ENCODE results near the gene CCDC88B. TPM values are rescaled to one million over a fixed set of nuclear protein-coding genes. Genes with fewer than 3 reads are reported as not detected.

The CCDC88B gene
- total and polyA plus RNA-seq, 9 of the 15 experiments (the other 6 are each of a cell fraction or from before 2014, with no cell fraction given), result 0.13 to 18.1 (median 7.9) TPM

DNA sequence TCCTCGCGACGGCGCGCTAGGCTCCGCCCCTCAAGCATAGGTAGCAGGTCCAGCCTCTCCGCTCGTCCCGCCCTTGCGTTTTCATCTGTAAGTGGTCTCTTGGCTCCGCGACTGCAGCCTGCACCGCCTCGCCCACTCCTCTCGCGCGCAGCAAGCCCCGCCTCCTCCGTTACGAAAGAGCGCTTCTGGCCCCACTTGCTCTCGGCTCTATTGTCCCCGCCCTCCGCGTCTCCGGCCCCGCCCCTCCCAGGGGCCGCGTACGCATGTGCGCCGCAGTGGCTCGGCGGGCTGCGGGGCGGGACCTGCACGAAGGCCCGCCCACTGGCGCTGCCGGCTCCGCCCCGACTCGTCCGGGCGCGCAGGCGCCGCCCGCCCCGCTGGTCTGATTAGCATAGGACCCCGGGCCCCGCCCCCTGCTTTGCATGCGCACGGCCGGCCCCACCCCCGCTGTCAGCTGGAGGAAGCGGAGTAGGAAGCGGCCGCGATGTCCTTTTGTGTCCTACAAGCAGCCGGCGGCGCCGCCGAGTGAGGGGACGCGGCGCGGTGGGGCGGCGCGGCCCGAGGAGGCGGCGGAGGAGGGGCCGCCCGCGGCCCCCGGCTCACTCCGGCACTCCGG, 34.8 kb upstream of the CCDC88B start, which contains the start of gene ESRRA (continued):
- TF ChIP-seq, protein P1, sequence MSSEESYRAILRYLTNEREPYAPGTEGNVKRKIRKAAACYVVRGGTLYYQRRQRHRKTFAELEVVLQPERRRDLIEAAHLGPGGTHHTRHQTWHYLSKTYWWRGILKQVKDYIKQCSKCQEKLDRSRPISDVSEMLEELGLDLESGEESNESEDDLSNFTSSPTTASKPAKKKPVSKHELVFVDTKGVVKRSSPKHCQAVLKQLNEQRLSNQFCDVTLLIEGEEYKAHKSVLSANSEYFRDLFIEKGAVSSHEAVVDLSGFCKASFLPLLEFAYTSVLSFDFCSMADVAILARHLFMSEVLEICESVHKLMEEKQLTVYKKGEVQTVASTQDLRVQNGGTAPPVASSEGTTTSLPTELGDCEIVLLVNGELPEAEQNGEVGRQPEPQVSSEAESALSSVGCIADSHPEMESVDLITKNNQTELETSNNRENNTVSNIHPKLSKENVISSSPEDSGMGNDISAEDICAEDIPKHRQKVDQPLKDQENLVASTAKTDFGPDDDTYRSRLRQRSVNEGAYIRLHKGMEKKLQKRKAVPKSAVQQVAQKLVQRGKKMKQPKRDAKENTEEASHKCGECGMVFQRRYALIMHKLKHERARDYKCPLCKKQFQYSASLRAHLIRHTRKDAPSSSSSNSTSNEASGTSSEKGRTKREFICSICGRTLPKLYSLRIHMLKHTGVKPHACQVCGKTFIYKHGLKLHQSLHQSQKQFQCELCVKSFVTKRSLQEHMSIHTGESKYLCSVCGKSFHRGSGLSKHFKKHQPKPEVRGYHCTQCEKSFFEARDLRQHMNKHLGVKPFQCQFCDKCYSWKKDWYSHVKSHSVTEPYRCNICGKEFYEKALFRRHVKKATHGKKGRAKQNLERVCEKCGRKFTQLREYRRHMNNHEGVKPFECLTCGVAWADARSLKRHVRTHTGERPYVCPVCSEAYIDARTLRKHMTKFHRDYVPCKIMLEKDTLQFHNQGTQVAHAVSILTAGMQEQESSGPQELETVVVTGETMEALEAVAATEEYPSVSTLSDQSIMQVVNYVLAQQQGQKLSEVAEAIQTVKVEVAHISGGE (CRISPR knock-in tag; IDR thresholded peaks at IDR 0.05), result no peak; a peak in 1 of 6 replicates
- TF ChIP-seq PHF8 (IDR thresholded peaks at IDR 0.05; ENCODE audit: borderline replicate concordance, low read length), result peak; percentile 23; the same call in 1 of the 2 replicates
- TF ChIP-seq, protein P2, sequence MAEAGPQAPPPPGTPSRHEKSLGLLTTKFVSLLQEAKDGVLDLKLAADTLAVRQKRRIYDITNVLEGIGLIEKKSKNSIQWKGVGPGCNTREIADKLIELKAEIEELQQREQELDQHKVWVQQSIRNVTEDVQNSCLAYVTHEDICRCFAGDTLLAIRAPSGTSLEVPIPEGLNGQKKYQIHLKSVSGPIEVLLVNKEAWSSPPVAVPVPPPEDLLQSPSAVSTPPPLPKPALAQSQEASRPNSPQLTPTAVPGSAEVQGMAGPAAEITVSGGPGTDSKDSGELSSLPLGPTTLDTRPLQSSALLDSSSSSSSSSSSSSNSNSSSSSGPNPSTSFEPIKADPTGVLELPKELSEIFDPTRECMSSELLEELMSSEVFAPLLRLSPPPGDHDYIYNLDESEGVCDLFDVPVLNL (CRISPR knock-in tag; IDR thresholded peaks at IDR 0.05; ENCODE audit: low read depth), result no peak
- peak; percentile 94 for TF ChIP-seq HMGN3 (IDR thresholded peaks at IDR 0.05; ENCODE audit: borderline replicate concordance, extremely low read depth, insufficient read length, low read depth, low read length)
- TF ChIP-seq MEF2A (IDR thresholded peaks at IDR 0.05; ENCODE audit: control insufficient read depth, low read depth, low read length), result no peak
- no peak for TF ChIP-seq E2F5 (CRISPR knock-in tag; IDR thresholded peaks at IDR 0.05)
- no peak for TF ChIP-seq CEBPZ (IDR thresholded peaks at IDR 0.05; ENCODE audit: borderline replicate concordance, low read depth, low read length)
- no peak for TF ChIP-seq SRSF7 (optimal IDR thresholded peaks at IDR 0.05; ENCODE audit: low read depth, low read length)
- no peak for TF ChIP-seq MTA1 (IDR thresholded peaks at IDR 0.05; ENCODE audit: borderline replicate concordance)
- peak; percentile 64 for TF ChIP-seq HNRNPLL (IDR thresholded peaks at IDR 0.05; ENCODE audit: low read depth, low read length, poor library complexity, severe bottlenecking)
- TF ChIP-seq ZNF699 (CRISPR knock-in tag; IDR thresholded peaks at IDR 0.05; ENCODE audit: insufficient replicate concordance), result no peak
- no peak for TF ChIP-seq PRPF4 (IDR thresholded peaks at IDR 0.05; ENCODE audit: insufficient read depth, low read depth, low read length, poor library complexity, severe bottlenecking)
- TF ChIP-seq TEAD4 (IDR thresholded peaks at IDR 0.05; ENCODE audit: low read length), result no peak
- TF ChIP-seq TEAD4 (CRISPR knock-in tag; IDR thresholded peaks at IDR 0.05; ENCODE audit: borderline replicate concordance), result no peak
- no peak for TF ChIP-seq TCF7L2 (IDR thresholded peaks at IDR 0.05; ENCODE audit: low read depth, low read length)
- no peak for TF ChIP-seq ASH1L (IDR thresholded peaks at IDR 0.05; ENCODE audit: borderline replicate concordance, low read depth, partially characterized antibody)
- no peak for TF ChIP-seq FOS (IDR thresholded peaks at IDR 0.05; ENCODE audit: extremely low read depth, insufficient read length)
